Activated CD8-positive, alpha-beta memory T cell treated with anti-CD3 and anti-CD28 coated beads, Interleukin-2, amount 50 U/mL, for 48 hours (primary cell): Measurements from ENCODE around the gene CIB4.

Source experiments
- DNase-seq: peaks from one replicate; pipeline ENCODE4 v3.0.0-alpha.2; 2020

Gene CIB4

DNA sequence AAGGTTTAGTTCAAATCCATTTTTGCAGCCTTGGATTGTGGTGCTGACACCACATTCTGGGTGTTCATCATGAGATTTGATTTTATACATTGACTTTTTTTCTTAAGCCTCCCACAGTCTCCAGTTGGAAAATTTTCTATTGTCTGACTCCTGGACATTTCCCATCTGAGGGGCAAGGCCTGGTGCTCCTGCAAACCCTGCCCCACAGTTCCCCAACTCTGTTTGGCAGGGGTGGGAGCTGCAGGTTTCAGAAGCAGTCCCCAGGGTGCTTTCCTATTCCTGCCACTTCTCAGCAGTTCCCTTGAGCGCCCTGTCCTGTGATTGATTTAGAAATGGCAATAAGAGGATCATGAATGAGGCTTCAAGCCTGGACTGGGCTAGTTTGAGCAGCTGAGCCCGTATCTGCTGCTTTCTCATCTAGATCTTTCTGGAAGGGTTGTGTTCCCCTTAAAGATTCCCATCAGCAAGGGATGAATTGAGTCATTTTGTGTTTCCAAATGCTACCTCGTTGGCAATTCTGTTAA, 77.0 kb downstream of the CIB4 start:
- DNase-seq, result peak; percentile 36

DNA sequence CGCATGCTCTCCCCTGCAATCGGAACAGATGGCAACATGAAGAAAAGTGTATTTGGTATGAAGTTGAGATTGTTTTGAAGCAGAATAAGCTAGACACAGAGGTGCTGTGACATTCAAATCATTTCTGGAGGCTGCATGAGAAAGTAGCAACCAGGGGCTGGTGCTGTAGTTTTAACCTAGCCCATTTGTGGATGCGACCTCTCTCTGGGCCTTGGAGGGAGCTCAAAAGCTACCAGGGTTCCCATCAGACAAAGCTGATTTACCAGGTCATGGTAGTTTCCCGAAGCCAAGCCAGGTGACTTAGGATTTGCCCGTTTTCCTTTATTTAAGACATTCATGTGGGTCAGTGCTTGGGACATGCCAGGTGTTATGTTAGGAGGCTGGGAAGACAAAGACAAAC, 77.5 kb downstream of the CIB4 start:
- peak; percentile 38 for DNase-seq

DNA sequence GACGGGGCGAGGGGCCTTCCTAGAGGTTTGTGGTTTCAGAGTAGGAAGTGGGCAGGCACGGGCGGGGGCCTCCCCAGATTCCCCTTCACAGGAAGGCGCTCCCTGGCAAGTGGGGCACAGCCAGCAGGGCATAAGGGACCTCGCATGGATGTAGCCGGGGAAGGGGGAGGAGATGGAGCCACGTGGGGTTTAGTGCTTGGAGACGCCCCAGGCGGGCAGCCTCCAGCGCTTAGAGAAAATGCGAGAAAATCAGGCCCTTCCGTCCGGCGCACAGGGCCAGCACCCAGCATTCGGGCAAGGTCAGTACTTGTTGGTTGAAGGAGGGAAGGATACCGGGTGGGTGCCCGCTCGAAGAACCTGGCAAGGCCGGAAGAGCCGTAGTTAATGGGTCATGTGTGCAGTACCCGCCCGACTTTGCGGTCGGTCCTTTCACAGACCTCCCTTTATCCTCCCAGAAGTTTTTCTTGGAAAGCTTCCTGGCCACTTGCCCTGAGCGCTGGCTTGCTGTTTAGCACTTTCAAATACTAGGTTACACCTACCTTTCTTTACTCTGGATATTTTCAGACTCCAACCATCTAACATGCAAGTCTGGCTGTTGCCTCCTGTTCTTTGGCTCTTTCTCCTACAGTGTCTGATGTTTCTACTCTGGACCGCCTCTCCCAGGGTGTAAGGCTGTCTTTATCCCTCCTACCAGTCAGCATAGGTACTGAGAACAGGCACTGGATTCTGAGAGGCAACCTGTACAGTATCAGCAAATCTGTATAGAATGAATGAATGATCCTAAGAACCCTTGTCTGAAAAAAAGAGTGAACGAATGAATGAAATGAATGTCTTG, 78.1 kb downstream of the CIB4 start:
- peak; percentile 51 for DNase-seq

DNA sequence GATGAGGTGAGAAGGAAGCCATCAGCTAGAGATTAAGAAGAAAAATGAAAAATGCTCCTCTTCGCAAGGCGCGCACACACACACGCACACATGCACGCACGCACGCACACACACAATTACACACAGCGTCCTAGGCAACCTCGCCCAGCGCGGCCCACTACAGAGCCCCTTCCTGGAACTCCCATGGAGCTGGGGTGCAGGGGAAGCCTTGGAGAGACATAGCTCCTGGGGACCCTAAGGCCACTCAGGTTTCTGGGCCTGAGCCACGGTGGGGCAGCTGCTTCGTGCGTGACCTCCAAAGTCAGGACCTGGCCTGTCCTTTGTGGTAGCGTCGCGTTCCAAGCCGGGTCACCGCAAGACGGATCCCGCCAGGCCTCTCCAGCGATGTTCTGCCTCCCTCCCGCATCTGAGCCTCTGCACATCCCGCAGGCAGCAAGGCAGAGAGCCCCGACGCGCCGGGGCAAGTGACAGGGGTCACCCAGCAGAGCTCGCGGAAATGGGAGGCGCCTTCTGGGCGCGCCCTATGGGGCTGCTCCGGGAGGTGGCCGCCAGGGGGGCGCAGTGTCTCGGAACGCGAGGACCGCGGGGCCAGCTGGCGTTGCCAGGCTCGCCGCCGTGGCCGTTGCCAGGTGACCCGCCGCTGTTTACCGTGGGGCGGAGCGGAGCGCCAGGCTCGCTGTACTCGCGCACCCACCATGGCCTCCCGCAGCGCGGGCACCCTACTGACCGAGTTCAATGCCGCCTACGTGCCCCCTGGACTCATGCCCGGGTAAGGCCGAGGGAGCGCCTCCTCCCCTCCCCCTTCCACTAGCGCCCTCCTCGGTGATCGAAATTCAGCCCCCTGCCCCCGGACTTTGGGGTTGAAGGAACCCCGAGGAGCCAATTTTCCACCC, 79.0 kb downstream of the CIB4 start:
- DNase-seq, result peak; percentile 72

DNA sequence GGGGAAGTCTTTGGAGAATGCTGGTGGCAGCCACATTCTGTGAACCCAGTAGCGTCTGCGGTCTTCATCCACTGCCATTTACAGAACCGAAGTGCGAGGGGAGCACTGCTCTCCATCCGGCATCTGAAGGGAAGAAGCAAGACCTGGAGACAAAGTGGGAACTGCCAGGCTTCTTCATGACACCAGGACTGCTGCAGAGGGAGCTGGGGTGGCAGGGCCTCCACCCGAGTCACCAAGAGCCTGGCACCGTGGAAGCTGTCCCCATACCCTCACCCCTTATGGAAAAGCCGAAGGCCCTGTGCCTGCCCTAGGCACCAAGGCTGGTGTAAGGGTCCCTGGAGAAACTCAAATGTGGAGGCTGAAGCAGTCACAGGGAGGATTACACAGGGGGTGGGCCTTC, 79.8 kb downstream of the CIB4 start:
- DNase-seq, result peak; percentile 38

DNA sequence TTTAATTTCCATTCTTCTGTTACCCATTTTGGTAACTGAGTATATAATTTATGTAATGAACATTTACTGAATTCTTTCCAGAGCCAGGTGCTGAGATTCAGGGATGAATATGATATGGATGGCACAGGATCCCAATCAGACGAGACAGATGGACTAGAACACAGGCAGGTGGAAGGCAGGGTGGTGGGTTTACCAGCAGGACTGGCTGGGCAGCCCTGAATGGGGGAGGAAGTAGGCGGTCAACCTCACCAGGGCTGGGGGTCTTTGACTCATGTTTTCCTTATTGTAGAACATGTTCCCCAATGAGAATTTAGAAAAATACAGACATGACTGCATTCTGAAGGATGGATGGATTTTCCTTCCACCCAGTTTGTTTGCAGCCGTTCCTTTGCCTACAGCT, 80.3 kb downstream of the CIB4 start:
- DNase-seq, result peak; percentile 26

DNA sequence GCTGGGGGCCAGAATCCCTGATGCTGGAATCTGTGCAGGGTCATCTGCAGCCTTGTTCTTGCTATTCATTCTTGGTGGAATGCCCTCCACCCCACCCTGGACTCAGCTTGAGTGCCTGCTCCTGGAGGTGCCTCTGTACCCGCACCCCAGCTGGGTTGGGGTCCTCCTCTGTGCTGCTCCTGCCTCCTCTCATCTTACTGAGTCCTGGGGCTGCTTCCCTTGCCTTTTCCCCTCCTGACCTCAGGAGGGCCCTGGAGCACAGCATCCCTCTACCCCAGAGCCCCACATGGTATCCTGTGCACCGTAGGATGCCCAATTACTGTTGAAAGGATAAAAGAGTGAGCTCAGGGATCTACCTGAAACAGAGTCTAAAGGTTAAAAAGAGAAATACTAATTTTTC, 81.6 kb downstream of the CIB4 start:
- peak; percentile 33 for DNase-seq

DNA sequence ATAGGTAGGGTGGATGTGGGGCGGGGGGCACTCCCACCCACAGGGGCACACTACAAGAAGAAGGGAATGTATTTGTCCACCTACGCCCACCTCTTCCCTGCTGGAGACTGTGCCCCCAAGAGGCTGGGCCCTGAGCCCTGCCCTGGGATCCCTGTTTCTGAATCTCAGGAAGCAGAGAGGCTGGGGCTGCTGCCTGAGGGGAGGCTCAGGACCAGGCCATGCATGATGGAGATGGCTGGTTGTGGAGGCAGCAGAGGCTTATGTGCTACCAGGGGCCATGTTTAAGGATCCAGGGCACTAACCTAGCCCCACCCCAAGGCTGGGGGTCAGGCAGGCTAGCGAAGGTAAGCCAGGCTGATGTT, 82.1 kb downstream of the CIB4 start:
- DNase-seq, result no peak

DNA sequence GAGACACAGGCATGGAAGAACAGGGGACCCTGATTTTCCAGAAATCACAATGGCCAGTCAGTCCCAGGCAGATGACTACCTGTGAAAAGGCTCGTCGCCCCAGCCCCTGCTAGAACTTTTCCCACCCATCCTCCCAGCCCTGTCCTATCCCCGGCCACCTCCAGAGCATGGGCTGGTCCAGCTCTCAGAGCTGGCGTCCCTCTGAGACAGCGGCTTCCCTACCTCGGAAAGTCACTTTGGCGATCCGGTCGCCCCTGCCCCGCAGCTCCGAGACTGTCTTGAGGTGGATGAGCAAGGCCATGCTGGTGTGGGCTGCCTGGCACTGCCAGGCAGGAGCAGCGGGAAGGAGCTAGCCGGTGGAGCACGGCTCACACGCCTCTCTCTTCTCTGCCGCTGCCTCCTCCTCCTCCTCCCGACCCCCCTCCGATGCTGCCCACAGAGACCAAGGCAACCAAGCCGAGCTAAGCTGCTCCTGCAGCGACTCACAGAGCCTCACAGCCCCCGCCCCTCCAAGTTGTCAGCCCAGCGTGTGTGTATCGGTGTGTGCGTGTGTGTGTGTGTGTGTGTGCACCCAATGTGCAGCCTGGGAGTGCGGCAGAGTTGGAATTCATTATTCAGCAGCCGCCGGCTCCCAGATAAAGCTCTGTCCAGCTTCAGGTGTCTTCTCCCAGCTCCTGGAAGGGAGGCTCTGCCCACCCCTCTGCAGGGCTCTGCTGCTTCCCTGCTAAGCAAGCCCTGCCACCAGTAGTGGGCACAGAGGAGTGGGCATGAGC, 82.7 kb downstream of the CIB4 start:
- no peak for DNase-seq

DNA sequence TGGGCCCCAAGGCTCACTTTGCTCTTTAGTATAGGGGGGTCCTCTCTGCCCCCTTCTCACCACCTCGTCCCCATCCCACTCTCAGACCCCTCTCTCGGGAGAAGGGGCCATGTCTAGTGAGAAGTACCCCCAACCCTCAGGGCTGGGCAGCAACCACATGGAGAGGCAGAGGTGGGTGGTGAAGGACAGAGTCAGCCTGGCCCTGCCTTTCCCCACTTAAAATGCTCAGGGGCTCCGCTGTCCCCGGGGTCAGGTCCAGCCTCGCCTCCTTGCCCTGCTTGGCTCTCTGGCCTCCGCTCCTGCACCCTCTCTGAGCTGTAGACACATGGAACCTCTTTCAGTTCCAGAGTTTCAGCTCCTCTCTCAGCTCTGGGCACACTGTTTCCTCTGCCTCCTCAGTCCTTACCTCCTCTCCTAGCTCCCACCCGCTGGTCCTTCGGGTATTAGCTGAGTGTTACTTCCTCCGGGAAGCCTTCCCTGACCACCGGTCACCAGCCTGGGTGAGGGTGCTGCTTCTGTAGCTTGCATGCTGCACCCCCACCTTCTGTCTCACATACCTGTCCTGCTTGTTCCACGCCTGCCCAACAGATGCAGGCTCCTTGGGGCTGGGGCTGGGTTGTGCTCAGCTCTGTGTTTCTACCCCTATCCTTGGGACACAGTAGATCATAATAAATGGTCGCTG, 83.8 kb downstream of the CIB4 start:
- DNase-seq, result no peak

DNA sequence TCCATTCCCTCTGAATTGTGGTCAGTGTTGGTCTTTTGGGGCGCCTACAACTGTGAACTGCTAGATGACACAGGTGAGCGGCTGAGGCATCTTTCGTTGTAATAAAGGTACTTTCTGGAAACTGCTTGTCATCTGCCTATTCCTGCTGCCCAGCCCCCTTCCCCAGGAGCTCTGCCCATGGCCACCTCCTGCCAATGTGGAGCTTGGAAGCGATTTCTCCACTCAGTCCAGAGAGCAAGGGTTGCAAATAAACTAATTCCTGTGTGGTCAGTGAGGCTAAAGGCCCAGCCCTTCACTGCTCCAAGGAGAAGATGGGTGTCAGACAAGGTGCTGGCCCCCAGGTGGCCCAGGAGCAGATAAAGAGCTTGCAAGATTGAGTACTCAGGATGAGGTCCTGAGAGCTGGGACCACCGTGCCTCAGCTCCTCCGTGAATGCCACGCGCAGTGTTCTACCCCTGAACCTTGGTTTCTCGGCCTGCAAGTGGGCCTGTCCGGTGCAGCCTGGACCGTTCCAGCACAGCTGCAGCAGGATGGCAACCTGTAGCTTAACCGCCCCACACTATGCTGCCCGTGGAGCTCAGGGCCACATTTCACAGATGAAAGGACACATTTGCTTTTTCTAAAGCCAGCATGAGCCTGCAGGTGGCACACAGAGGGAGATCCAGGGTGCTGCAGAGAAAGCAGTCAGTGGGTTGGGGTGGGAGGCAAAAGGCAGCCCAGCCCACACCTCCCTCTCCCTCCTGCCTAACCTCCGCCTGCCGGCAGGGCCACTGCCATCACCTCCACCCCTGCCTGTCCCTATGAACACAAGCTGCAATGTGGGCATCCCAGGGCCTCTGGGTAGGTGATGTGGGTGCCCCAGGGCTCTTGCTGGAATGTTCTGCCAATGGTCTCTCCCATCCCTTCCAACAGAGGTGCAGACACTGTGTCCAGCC, 84.6 kb downstream of the CIB4 start:
- no peak for DNase-seq

DNA sequence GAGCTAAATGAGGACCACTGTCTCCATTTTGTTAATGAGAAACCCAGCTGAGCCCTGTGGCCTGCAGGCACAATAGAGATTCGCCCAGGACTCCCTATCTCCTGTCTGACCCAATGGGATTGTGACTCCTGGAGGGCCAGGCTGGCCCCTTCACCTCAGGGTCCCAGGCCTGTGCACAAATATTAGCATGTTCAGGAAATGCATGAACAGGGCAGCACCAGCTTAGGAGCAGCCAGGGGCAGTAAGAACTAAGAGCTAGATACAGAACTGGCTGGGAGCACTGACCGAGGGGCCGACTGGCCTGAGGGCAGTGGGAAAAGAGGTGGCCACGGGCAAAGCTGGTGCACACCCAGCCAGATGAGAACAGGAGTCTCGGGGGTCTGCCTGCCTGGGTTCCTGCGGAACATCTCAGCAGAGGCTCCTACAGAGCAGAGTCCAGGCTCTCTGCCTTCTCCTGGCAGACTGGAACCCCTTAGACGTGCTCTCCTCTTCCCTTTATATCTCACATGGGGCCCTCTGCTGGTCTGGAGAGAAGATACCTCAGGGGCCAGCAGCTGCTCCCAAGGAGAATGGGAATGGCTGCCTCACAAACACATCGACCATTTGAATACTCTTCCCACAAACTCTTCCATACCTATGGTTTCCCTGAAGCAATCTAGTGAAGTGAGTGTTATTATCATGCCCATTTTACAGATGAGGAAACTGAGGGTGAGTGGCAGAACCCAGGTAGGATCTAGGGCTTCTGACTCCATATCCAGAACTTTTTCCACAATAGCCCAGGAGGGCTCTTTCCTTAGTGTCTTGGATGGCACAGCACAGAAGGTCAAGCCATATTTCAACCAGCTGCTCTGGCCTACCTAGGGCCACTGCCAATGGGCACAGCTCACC, 85.7 kb downstream of the CIB4 start:
- no peak for DNase-seq

DNA sequence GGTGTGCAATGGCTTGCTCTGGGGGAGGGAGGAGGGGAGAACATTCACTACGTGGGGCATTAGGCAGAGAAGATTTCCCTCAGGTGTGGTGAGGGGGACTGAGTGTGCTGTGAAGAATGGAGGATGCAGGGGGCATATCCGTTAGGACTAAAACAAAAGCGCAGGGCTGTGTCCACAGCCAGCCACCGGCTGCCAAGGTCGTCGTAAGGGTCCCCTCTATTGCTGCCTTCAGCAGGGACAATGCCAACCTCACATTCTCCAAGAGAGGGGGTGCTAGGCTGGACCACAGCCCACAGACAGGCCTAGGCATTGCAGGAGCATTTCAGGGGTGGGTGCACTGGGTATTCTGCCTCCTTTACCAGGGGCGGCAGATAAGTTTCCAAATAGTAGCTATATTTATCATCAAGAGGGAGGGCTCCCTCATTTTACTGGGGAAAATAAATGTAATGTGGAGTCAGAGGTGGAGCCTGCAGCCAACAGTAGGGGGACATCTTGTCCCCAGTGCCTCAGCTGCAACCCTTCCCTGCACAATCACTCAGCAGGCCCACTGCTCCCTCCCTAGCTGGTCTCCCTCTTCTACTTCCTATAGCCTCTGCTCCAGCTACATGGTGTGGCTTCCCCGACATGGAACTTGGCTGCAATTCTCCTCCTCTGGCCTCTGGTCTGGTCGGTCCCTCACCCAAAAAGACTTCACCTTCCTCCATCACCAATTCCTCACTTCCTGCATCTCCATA, 88.4 kb downstream of the CIB4 start:
- no peak for DNase-seq

DNA sequence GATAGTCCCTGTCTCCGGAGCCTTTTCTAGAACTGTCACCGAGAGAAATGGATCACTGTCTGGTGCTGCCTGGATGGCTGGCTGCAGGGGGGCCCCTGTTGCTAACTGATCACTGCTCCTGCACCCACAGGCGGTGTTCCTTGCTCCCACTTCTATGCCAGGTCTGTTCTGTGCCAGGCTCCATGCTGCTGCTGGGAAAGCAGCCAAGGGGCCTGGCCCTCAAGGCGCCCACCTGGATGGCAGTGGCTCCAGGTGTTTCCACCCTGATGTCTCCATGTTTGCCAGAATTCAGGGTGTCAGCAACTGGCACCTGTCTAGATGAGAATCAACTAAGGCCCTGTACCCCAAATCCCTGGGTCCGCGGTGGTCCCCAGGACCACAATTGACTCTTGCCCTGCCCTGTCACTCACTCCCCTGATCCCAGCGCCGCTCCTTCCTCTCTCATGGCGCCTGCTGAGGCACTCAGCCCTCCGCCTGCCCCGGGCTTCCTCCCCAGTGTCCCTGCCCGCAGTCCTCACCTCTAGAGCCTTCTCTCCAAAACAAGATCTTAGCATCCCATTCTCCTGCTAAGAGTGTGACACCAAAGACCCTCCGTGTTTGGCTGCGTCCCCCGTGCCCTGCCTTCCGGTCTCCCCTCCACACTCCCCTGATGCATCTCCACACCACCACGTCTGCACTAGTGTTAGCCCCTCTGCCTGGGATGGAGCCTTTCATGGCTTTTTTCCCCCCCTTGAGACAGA, 90.7 kb downstream of the CIB4 start:
- no peak for DNase-seq

DNA sequence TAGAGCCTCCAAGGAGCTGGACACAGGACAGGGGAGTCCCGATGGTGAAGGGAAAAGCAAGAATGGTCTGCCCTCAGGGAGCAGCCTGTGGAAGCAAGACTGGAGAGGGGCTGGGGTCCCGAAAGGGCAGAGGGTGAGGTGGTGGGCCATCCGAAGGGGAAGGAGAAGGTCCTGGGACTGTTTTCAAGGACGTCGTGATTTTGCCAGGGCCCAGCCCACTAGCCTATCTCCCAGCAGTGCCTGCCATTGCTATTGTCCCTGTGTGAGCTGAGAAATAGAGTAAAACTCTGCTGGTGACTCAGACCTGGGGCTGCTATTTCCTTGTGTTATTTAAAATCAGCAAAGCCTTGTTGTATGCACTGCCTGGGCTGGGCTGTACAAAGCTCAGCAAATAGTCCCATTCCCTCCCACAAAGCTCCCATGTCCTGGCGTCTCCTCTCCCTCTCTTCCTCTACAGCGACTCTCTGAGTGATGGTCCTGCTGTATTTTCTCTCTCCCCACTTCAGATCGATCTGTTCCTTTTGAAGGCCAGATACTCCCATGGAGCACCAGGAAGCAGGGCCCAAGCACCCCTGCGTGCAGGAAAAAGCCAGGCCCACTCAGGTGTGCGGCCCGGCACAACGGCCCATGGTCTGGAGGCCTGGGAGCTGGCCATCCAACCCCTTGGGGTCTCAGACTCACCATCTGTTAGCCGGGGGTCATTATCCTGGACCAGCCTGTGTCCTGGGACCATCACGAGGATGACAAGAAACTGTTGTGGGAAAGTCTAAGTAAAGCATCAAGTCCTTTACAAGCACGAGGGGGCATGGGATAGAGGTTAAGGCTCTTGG, 98.3 kb downstream of the CIB4 start:
- DNase-seq, result no peak

DNA sequence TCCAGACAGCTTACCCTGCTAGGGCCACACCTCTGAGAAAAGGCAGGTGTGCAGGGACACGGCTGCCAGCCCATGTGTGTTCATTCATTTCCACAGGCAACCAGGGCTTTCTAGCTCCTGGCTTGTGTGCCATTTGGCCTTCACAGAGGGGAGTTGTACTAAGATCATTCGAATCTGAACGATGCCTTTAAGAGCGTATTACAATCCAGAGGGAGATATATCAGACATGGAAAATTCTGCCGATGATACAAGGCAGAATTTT, 99.0 kb downstream of the CIB4 start:
- no peak for DNase-seq

DNA sequence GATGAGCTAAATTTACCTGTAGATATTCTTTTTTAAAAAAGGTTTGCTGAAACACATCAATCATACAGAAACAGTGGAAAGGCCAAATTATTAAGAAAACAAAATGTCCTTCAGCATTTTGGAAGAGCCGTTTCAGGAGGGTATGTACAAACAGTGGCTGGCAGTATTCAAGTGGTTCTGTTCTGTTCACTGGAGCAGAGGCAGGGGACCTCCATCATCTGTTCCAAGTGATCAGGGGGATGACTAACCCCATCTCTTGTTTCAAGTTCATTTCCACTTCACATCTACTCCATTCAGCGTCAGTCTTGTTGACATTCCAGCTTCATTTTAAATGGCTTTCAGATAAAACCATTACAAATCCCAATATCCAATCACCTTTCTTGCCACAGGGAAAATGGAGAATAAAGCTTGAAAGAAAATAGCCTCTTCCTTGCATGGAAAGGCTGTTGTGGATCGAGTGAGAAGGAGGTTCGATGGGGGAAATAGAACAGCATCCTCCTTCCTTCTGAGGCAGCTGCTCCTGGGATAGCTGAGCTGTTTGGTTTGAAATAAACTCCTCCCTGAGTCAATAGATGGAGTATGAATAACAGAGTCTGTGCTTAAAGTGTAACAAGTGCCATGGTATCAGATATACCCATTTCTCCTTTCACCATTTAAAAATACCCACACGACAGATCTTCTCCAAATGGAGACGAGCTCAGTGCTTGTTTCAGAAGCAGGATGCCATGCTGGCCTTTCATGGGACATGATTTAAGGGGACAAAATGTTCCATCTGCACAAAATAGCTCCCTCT, 99.6 kb downstream of the CIB4 start:
- DNase-seq, result no peak
